VCaP (cell line): ENCODE results near the gene AUTS2.

Experiments used
- H3K27ac ChIP-seq: fragments of 450-650 bp; 2 replicates; pipeline ENCODE4 v1.5.1; 2017
- CTCF ChIP-seq: fragments of 450-650 bp; conservative IDR thresholded peaks from 2 replicates; pipeline ENCODE4 v1.5.1; 2017; ENCODE audit warnings: mild to moderate bottlenecking, moderate library complexity

The AUTS2 gene

GRCh38 chr7:70579397-70580097 lies 981.3 kb downstream of the AUTS2 start:
- no peak for TF ChIP-seq CTCF
- H3K27ac ChIP-seq, result peak overlapping the region; percentile 37

- TF ChIP-seq CTCF, result no peak
Observed at GRCh38 chr7:70580161-70580560, 981.9 kb downstream of the AUTS2 start.

GRCh38 chr7:70582927-70583895 lies 984.9 kb downstream of the AUTS2 start:
- TF ChIP-seq CTCF, result no peak
- H3K27ac ChIP-seq, result no peak overlapping the region

More at GRCh38 chr7:70580161-70580560, 981.9 kb downstream of the AUTS2 start:
- no peak overlapping the region; the same call in 1 of the 2 replicates for H3K27ac ChIP-seq

- H3K27ac ChIP-seq, result no peak overlapping the region
- TF ChIP-seq CTCF, result no peak
Observed at GRCh38 chr7:70583965-70584883, 985.9 kb downstream of the AUTS2 start.

GRCh38 chr7:70585071-70585470 lies 986.8 kb downstream of the AUTS2 start:
- no peak for TF ChIP-seq CTCF
- no peak overlapping the region for H3K27ac ChIP-seq

GRCh38 chr7:70586822-70587221 lies 988.5 kb downstream of the AUTS2 start:
- no peak for TF ChIP-seq CTCF
- H3K27ac ChIP-seq, result no peak overlapping the region
